Chondrocyte (in vitro differentiated cells): ENCODE measurements around the gene GHITM. TPM values are rescaled to one million over a fixed set of nuclear protein-coding genes. Genes with fewer than 3 reads are reported as not detected.

ENCODE experiments used
- DNase-seq: peaks from one replicate; pipeline ENCODE4 v3.0.0; 2021; ENCODE audit warnings: mixed read lengths, low spot score
- H3K27ac Mint-ChIP-seq: one replicate; pipeline ENCODE4 v1.8.0; 2021; ENCODE audit warnings: mild to moderate bottlenecking, moderate library complexity, mixed read lengths; ENCODE audit not compliant: unreplicated experiment
- H3K27me3 Mint-ChIP-seq: 2 replicates; pipeline ENCODE4 v1.8.0; 2021; ENCODE audit warnings: low read depth, mixed read lengths
- H3K36me3 Mint-ChIP-seq: 2 replicates; pipeline ENCODE4 v1.8.0; 2021; ENCODE audit warnings: low read depth, mixed read lengths
- H3K4me1 Mint-ChIP-seq: 2 replicates; pipeline ENCODE4 v1.8.0; 2021; ENCODE audit warnings: low read depth, mild to moderate bottlenecking, mixed read lengths
- H3K4me3 Mint-ChIP-seq: one replicate; pipeline ENCODE4 v1.8.0; 2021; ENCODE audit warnings: mild to moderate bottlenecking, moderate library complexity, mixed read lengths; ENCODE audit not compliant: unreplicated experiment
- H3K9me3 Mint-ChIP-seq: 2 replicates; pipeline ENCODE4 v1.8.0; 2021; ENCODE audit warnings: low read depth, mixed read lengths
- CTCF ChIP-seq: fragments of 200-600 bp; sonication (generic); IDR thresholded peaks from 2 replicates; pipeline ENCODE4 v1.5.0; 2021; ENCODE audit warnings: antibody characterized with exemption, mild to moderate bottlenecking, moderate library complexity
- total RNA-seq: library from RNA; stranded (reverse); gene quantifications from 3 replicates; pipeline ENCODE4 v1.2.1, GENCODE V29; 2021

The GHITM gene
- total RNA-seq, 1 donor from 2014 or later, result 114 TPM

- Mint-ChIP-seq H3K9me3 (no peaks in the 10 kb centered on the region), H3K27me3 (peaks cover 29% of the 10 kb centered on the region), H3K36me3 (peaks cover 2% of the 10 kb centered on the region), H3K4me1 (no peaks in the 10 kb centered on the region), H3K4me3 (no peak overlapping the region), H3K27ac (no peak overlapping the region)
- no peak for DNase-seq
- TF ChIP-seq CTCF, result no peak
Observed at GRCh38 chr10:84202349-84202748, 63.0 kb downstream of the GHITM start.

Other genes starting within 250 kb of the GHITM start
- gene GPR15LG, start 34.3 kb downstream of the GHITM start, total RNA-seq, result not detected in 3 replicates
- 0.24 to 5.1 TPM (median 3.5 TPM) in 3 replicates for gene CDHR1, start 55.0 kb downstream of the GHITM start, total RNA-seq
- gene LRIT2, start 86.0 kb downstream of the GHITM start, total RNA-seq, result not detected in 3 replicates
- not detected in 3 replicates for gene LRIT1, start 102.0 kb downstream of the GHITM start, total RNA-seq
- gene RGR, start 105.5 kb downstream of the GHITM start, total RNA-seq, result not detected in 3 replicates
- 74.2 to 80.0 TPM (median 78.8 TPM) in 3 replicates for gene CCSER2, start 189.1 kb downstream of the GHITM start, total RNA-seq